ENCODE data around the gene ROR2.

DNA sequence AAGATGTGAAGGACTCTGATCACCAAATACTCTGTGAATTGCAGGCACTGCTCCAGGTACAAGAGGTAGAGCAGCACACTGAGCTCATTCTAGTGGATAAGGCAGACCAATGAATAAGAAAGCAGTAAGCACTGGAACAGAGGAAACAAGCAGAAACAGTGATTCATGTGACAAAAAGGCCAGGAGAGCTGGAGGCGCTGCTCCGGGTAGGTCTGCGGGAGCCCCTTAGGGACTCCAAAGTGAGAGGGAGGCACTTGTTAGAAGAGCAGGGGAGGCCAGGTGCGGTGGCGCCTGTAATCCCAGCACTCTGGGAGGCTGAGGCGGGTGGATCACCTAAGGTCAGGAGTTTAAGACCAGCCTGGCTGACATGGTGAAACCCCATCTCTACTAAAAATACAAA is 294.8 kb downstream of the ROR2 start:
- TF ChIP-seq POLR2AphosphoS5 (IDR thresholded peaks at IDR 0.05; ENCODE audit: insufficient read depth, low read depth, low read length) (no peak), POLR2A (IDR thresholded peaks at IDR 0.05; ENCODE audit: low read depth, low read length) (no peak), EZH2 (IDR thresholded peaks at IDR 0.05; ENCODE audit: borderline replicate concordance, low read depth, low read length, severe bottlenecking) (no peak), GATA2 (IDR thresholded peaks at IDR 0.05; ENCODE audit: insufficient read depth, insufficient read length, low read depth, low read length) (no peak), FOS (IDR thresholded peaks at IDR 0.05; ENCODE audit: borderline replicate concordance, insufficient read depth, low read length) (no peak), JUN (IDR thresholded peaks at IDR 0.05; ENCODE audit: borderline replicate concordance, insufficient read depth, insufficient read length, low read depth) (no peak)
- TF ChIP-seq, protein P1, sequence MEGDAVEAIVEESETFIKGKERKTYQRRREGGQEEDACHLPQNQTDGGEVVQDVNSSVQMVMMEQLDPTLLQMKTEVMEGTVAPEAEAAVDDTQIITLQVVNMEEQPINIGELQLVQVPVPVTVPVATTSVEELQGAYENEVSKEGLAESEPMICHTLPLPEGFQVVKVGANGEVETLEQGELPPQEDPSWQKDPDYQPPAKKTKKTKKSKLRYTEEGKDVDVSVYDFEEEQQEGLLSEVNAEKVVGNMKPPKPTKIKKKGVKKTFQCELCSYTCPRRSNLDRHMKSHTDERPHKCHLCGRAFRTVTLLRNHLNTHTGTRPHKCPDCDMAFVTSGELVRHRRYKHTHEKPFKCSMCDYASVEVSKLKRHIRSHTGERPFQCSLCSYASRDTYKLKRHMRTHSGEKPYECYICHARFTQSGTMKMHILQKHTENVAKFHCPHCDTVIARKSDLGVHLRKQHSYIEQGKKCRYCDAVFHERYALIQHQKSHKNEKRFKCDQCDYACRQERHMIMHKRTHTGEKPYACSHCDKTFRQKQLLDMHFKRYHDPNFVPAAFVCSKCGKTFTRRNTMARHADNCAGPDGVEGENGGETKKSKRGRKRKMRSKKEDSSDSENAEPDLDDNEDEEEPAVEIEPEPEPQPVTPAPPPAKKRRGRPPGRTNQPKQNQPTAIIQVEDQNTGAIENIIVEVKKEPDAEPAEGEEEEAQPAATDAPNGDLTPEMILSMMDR (IDR thresholded peaks at IDR 0.05; ENCODE audit: extremely low read depth in 1 of 2, insufficient read depth in 1 of 2, low read depth in 1 of 2, low read length in 2 of 2): no peak
- TF ChIP-seq, protein P2, sequence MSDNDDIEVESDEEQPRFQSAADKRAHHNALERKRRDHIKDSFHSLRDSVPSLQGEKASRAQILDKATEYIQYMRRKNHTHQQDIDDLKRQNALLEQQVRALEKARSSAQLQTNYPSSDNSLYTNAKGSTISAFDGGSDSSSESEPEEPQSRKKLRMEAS (IDR thresholded peaks at IDR 0.05; ENCODE audit: insufficient read depth, insufficient read length): no peak

Data from endothelial cell of umbilical vein (primary cell).